ENCODE results near the gene SCAMP5. TPM values are rescaled to one million over a fixed set of nuclear protein-coding genes. Genes with fewer than 3 reads are reported as not detected.

Gene SCAMP5
- total and polyA plus RNA-seq, 2 of the 13 experiments (the other 11 are each of a cell fraction or from before 2014, with no cell fraction given), result 34.3 to 49.0 TPM

DNA sequence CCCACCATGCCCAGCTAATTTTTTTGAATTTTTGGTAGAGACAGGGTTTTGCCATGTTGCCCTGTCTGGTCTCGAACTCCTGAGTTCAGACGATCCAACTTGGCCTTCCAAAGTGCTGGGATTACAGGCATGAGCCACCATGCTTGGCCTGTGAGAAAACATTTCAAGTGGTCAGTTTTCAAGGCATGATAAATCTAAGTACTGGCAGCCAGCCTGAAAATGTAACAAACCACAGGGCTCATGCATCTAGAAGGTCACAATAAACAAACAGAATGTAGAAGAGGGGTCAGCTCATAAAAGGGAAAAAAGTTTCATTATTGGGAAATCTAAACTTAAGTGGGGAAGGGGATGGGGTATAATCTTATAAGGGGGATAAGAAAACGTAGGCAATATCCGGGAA, 68.0 kb downstream of the SCAMP5 start (continued):
- no peak for TF ChIP-seq FOXK1 (CRISPR knock-in tag; IDR thresholded peaks at IDR 0.05; ENCODE audit: borderline replicate concordance, low read depth)
- no peak for TF ChIP-seq CEBPB (IDR thresholded peaks at IDR 0.05; ENCODE audit: borderline replicate concordance, low read depth, low read length)

DNA sequence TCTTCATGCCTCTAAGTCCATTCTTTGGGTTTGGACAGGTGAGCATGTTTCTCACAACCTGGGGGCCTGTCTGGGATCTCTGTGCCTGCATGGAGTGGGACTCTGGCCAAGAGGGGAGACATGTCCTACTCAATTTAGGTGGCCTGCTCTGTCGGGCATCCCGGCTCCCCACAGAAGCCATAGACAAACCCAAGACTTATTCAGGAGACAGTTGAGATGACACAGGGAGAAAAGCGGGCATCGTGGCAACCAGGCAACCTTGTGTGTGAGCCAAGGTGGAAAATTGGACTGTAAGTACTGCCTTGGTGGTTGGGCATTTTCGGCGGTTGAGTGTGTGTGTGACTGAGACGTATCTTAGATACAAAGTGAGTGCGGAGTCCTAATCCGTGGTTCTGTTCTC, 68.5 kb downstream of the SCAMP5 start:
- Histone ChIP-seq H3K36me3 (replicated peaks in 1 of 2; ENCODE audit: control insufficient read depth in 1 of 2, insufficient read depth in 2 of 2, low read length in 2 of 2) (no peaks in the 10 kb centered on the region), H2AFZ (ENCODE audit: low read length) (no peak overlapping the region), H4K20me1 (ENCODE audit: insufficient read depth, low read length) (no peaks in the 10 kb centered on the region), H3K4me1 (ENCODE audit: insufficient read depth, low read length) (peaks cover 75% of the 10 kb centered on the region), H3K9me3 (ENCODE audit: low read length) (no peaks in the 10 kb centered on the region), H3K4me3 (replicated peaks in 1 of 3; ENCODE audit: insufficient read depth in 1 of 3, low read depth in 2 of 3, low read length in 3 of 3) (no peak overlapping the region), H3K27ac (ENCODE audit: extremely low read length, insufficient read depth, low read length) (no peak overlapping the region), H3K27me3 (ENCODE audit: control insufficient read depth in 1 of 2, insufficient read depth in 2 of 2, low read length in 2 of 2) (no peaks in the 10 kb centered on the region), H3K9ac (ENCODE audit: insufficient read depth, low read depth, low read length) (no peak overlapping the region), H3K4me2 (ENCODE audit: low read depth, low read length) (no peak overlapping the region), H3K79me2 (ENCODE audit: insufficient read depth, low read length) (no peaks in the 10 kb centered on the region)
- intact Hi-C loops (cut with micrococcal nuclease; ENCODE audit: unreplicated experiment) (no loop called here), in situ Hi-C loops (cut with HindIII; ENCODE audit: extremely low pct_ligation_motif_present, low pct_unique_long_range_greater_than_20kb) (no loop called here)
- FAIRE-seq, result no peak
- POLR2A ChIA-PET, result no interaction called here
- no peak for ATAC-seq
- no peak for TF ChIP-seq ZNF616 (CRISPR knock-in tag; IDR thresholded peaks at IDR 0.05; ENCODE audit: low read depth)
- TF ChIP-seq, protein P1, sequence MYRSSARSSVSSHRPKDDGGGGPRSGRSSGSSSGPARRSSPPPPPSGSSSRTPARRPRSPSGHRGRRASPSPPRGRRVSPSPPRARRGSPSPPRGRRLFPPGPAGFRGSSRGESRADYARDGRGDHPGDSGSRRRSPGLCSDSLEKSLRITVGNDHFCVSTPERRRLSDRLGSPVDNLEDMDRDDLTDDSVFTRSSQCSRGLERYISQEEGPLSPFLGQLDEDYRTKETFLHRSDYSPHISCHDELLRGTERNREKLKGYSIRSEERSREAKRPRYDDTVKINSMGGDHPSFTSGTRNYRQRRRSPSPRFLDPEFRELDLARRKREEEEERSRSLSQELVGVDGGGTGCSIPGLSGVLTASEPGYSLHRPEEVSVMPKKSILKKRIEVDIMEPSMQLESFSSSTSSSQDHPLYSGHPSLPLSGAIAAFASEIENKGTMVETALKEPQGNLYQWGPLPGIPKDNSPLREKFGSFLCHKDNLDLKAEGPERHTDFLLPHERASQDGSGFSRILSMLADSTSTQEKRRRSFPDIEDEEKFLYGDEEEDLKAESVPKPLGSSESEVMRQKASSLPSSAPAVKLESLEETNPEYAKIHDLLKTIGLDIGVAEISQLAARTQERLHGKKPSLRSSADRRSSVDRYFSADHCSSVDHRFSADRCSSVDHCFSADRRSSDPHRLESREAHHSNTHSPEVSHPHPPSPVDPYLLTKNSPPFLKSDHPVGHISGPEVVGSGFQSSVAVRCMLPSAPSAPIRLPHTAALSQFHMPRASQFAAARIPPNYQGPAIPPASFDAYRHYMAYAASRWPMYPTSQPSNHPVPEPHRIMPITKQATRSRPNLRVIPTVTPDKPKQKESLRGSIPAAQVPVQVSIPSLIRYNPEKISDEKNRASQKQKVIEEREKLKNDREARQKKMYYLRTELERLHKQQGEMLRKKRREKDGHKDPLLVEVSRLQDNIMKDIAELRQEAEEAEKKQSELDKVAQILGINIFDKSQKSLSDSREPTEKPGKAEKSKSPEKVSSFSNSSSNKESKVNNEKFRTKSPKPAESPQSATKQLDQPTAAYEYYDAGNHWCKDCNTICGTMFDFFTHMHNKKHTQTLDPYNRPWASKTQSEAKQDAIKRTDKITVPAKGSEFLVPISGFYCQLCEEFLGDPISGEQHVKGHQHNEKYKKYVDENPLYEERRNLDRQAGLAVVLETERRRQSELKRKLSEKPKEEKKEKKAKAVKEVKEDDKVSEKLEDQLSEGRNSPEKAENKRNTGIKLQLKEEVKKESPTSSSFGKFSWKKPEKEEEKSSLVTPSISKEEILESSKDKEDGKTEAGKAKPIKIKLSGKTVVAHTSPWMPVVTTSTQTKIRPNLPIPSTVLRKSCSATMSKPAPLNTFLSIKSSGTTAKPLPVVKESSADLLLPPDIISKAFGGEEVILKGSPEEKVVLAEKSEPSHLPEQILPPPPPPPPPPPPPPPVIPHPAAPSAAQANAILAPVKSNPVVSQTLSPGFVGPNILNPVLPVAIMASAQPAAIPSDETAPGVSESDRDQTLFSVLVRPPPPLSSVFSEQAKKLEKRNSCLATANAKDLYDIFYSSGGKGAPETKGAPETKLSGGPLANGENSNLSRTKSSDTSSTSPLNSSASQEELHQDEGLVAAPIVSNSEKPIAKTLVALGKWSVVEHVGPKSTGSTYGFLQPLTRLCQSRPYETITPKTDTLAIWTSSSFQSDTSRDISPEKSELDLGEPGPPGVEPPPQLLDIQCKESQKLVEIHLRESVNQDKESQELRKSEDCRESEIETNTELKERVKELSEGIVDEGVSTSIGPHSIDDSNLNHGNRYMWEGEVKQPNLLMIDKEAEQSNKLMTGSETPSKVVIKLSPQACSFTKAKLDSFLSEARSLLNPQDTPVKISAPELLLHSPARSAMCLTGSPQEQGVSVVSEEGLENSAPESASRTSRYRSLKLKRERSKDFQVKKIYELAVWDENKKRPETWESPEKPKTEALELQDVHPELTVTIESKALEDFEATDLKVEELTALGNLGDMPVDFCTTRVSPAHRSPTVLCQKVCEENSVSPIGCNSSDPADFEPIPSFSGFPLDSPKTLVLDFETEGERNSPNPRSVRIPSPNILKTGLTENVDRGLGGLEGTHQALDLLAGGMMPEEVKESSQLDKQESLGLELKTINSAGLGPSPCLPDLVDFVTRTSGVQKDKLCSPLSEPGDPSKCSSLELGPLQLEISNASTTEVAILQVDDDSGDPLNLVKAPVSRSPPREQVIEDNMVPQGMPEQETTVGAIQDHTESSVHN (CRISPR knock-in tag; IDR thresholded peaks at IDR 0.05), result no peak
- TF ChIP-seq, protein P2, sequence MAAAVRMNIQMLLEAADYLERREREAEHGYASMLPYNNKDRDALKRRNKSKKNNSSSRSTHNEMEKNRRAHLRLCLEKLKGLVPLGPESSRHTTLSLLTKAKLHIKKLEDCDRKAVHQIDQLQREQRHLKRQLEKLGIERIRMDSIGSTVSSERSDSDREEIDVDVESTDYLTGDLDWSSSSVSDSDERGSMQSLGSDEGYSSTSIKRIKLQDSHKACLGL (CRISPR knock-in tag; IDR thresholded peaks at IDR 0.05), result no peak
- DNase-seq (ENCODE audit: low spot score), result no peak
- CTCF ChIA-PET (ENCODE audit: low intra/inter-chr PET ratio, low total read pairs), result no interaction called here
- 97% methylated on average over 9 of the region's 9 CpGs for WGBS (ENCODE audit: low lambda C conversion rate)
- no TSS peak for BruUV-seq (replicated peaks)

Data from HepG2 (cell line).